PC-9 (cell line): ENCODE data around the gene SMYD2.

ENCODE experiments used
- CTCF ChIP-seq: fragments of 200-600 bp; sonication (generic); conservative IDR thresholded peaks from 2 replicates; pipeline ENCODE4 v1.6.1; 2017; ENCODE audit warnings: mixed run types, antibody characterized with exemption, mild to moderate bottlenecking, moderate library complexity
- EZH2 ChIP-seq: fragments of 200-600 bp; sonication (generic); IDR thresholded peaks from 2 replicates; pipeline ENCODE4 v1.8.0; 2017; ENCODE audit warnings: antibody characterized with exemption, low read depth

- TF ChIP-seq CTCF (no peak), EZH2 (no peak)
These were observed 25.3 kb downstream of the SMYD2 start for GRCh38 chr1:214306269-214306668.
